ENCODE data around the gene UGT3A2. TPM values are rescaled to one million over a fixed set of nuclear protein-coding genes. Genes with fewer than 3 reads are reported as not detected.

Gene UGT3A2, protein sequence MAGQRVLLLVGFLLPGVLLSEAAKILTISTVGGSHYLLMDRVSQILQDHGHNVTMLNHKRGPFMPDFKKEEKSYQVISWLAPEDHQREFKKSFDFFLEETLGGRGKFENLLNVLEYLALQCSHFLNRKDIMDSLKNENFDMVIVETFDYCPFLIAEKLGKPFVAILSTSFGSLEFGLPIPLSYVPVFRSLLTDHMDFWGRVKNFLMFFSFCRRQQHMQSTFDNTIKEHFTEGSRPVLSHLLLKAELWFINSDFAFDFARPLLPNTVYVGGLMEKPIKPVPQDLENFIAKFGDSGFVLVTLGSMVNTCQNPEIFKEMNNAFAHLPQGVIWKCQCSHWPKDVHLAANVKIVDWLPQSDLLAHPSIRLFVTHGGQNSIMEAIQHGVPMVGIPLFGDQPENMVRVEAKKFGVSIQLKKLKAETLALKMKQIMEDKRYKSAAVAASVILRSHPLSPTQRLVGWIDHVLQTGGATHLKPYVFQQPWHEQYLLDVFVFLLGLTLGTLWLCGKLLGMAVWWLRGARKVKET
- total RNA-seq (1 to 10 TPM in 2 of 9 donors, under 1 TPM in 3, not detected in 4; 0.13 to 1.7 (median 0.23) TPM), polyA plus RNA-seq (1 to 10 TPM in 1 of 3 donors, under 1 TPM in 2; 0.08 to 1.6 (median 0.13) TPM)
- long read RNA-seq, donor 1, result 0 reads
- long read RNA-seq, donor 2, result 0 reads
- long read RNA-seq, donor 3, result 0 reads
- long read RNA-seq, donor 4, result 0 reads
- long read RNA-seq, donor 5, result 0 reads
- long read RNA-seq, donor 6, partial matches to known transcripts, result 1 of 1 reads
- long read RNA-seq, donor 6, other reads (novel, unspliced or antisense), result 0 of 1 reads
- long read RNA-seq, donor 7, result 0 reads
- long read RNA-seq, donor 8, result 0 reads
- long read RNA-seq, donor 9, result 0 reads
- long read RNA-seq, donor 10, result 0 reads

DNA sequence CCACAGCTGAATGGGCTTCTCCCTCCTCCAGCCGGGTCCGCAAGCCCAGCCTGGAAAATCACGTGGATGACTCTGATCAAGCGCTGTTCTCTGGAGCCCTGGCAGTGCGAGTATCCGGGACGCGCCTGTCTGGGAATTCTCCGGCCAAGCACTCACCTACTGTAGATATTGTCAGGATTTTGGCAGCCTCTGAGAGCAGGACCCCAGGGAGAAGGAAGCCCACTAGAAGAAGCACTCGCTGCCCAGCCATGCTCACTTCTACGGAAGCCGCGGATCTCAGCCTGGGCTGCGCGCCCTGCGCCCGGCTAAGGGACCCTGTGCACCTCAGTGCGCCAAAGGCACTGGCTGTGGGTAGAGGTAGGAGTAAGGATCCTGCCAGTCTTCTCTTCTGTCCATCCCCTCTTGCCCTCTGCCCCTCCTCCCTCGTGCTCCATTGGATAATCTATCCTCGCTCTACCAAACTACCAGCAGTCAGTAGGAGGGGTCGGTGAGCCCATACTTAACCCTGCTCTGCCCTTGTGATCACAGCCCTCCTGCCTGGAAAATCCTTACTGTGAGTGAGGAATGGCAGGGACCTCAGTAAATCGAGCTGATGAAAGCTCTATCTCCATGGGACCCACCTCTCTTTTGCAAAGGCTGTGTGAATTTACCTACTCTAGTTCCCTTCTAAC, at the start of gene UGT3A2:
Gene UGT3A2, minus strand, starts transcription at position 343 of the 671 bp plus-strand sequence. Its CDS starts 93 bp downstream, at position 250.
- Histone ChIP-seq H3K27me3 (peaks cover 9% of the 10 kb centered on the region), H3K9me3 (replicated peaks in 1 of 3) (no peaks in the 10 kb centered on the region), H3K4me3 (no peak within 1 kb of the TSS), H3K27ac (no peak within 1 kb of the TSS), H3K4me1 (replicated peaks in 1 of 2) (no peaks in the 10 kb centered on the region), H3K36me3 (replicated peaks in 1 of 2) (no peaks in the 10 kb centered on the region)
- 0 to 4% (median 2%) methylated on average over 10 to 22 of the region's 22 CpGs for WGBS, 4 donors
- TF ChIP-seq POLR2A (IDR thresholded peaks at IDR 0.05), result no peak
- TF ChIP-seq, protein P1, sequence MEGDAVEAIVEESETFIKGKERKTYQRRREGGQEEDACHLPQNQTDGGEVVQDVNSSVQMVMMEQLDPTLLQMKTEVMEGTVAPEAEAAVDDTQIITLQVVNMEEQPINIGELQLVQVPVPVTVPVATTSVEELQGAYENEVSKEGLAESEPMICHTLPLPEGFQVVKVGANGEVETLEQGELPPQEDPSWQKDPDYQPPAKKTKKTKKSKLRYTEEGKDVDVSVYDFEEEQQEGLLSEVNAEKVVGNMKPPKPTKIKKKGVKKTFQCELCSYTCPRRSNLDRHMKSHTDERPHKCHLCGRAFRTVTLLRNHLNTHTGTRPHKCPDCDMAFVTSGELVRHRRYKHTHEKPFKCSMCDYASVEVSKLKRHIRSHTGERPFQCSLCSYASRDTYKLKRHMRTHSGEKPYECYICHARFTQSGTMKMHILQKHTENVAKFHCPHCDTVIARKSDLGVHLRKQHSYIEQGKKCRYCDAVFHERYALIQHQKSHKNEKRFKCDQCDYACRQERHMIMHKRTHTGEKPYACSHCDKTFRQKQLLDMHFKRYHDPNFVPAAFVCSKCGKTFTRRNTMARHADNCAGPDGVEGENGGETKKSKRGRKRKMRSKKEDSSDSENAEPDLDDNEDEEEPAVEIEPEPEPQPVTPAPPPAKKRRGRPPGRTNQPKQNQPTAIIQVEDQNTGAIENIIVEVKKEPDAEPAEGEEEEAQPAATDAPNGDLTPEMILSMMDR (IDR thresholded peaks at IDR 0.05), result no peak
- DNase-seq, result no peak
- intact Hi-C loops (cut with DNase I), result no loop called here

DNA sequence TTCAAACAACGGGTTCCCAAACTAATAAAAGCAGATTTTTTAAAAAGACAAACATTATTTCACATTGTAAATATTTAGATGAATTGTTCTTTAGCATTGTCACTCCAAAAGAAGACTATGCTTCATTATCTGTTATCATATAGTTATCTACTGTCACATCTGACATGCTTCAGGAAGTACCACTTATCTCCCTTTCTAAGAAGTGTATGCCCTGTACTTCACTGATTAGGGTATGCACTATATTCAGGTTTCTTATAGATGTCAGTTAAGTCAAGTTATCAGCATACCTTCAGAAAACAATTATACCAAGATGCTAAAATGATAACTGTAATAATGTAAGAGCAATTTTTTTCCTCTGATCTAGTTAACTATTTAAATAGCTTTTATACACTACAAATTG, 44.6 kb upstream of the UGT3A2 start:
- no peaks in the 10 kb centered on the region for H3K9me3 ChIP-seq (replicated peaks in 1 of 3)
- H3K27ac ChIP-seq, result no peak overlapping the region
- intact Hi-C loops (cut with DNase I), result no loop called here
- no peak for DNase-seq
- no peaks in the 10 kb centered on the region for H3K4me1 ChIP-seq (replicated peaks in 1 of 2)
- 94 to 100% (median 96%) methylated on average over 1 of the region's 1 CpG for WGBS, 4 donors
- peaks cover 0 to 24% of the 10 kb centered on the region in 2 donors for H3K36me3 ChIP-seq (replicated peaks in 1 of 2)
- no peak for TF ChIP-seq POLR2A (IDR thresholded peaks at IDR 0.05)
- TF ChIP-seq, protein P1 (IDR thresholded peaks at IDR 0.05), result no peak
- no peaks in the 10 kb centered on the region for H3K27me3 ChIP-seq
- no peak overlapping the region for H3K4me3 ChIP-seq

DNA sequence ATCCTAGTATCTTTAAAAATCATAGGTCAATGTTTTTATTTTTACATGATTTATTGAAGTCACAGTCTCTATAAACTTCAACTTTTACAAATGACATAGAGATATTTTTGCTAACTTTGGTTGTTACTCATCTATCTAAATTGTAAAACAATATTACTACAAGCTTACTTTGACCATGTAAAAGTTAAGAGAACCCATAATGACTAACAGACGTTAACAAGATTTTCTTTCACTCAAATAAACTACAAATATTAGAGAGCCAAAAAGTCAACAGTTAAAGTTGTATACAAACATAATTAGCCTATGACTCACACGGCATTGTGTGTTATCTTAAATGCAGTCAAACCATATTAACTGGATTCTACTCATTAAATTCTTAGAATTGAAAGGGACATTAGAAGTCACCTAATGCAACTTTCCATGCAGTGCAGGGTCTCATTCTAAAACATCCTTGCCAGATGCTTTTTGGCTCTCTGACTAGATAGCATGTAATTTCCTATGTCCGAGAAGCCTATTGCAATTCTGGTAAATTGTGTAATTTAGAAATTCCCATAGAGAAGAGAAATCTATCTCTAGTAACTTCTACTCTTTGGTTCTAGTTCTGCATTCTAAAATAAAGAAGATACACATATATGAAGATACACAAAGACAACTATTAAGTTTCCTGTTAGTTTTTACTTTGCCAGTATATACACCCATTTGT, 42.2 kb upstream of the UGT3A2 start:
- no peak for DNase-seq

More for the DNA sequence above, 42.2 kb upstream of the UGT3A2 start:
- no peak overlapping the region for H3K4me3 ChIP-seq
- no peaks in the 10 kb centered on the region for H3K9me3 ChIP-seq (replicated peaks in 1 of 3)
- intact Hi-C loops (cut with DNase I), result no loop called here
- H3K36me3 ChIP-seq (replicated peaks in 1 of 2), result peaks cover 0 to 35% of the 10 kb centered on the region in 2 donors
- no peak for TF ChIP-seq POLR2A (IDR thresholded peaks at IDR 0.05)
- TF ChIP-seq, protein P1 (IDR thresholded peaks at IDR 0.05), result no peak
- WGBS, 4 donors, result 83 to 95% (median 89%) methylated on average over 3 of the region's 3 CpGs
- no peak overlapping the region for H3K27ac ChIP-seq
- H3K27me3 ChIP-seq, result no peaks in the 10 kb centered on the region
- no peaks in the 10 kb centered on the region for H3K4me1 ChIP-seq (replicated peaks in 1 of 2)
